Spleen (tissue), 7 donors: ENCODE data around the gene ARRB2.

ENCODE experiments used
- CTCF ChIP-seq, 11 experiments: fragments of 200-600 bp in 7 of 11; fragments of 450-650 bp in 4 of 11; sonication (generic) in 4 of 11; IDR thresholded peaks in 8 of 11; conservative IDR thresholded peaks in 3 of 11; 1 replicate in 7 of 11; 2 replicates in 4 of 11; pipeline versions ENCODE4 v1.4.0 to v1.8.0; 2016 to 2021; ENCODE audit warnings: antibody characterized with exemption in 11 of 11, inconsistent platforms in 4 of 11, mild to moderate bottlenecking in 1 of 11
- POLR2AphosphoS5 ChIP-seq, 3 donors: sonication (generic); formaldehyde crosslinking; IDR thresholded peaks; one replicate each; pipeline ENCODE4 v1.5.1; 2017; ENCODE audit warnings: antibody characterized with exemption in 3 of 3
- donor health status: DM: no; HTN: no; CAD: no; lungs with moderate emphysema.
- donor health status: DM: no; HTN: no; CAD: no.
- donor health status: DM: no; HTN: no; CAD: no.

GRCh38 chr17:4728124-4728523, 17.7 kb downstream of the ARRB2 start:
- no peak for TF ChIP-seq CTCF (IDR thresholded peaks at IDR 0.05 in 8 of 11, conservative IDR thresholded peaks at IDR 0.05 in 3 of 11)
- peak in 1 of 3 donors; percentile 19 for TF ChIP-seq POLR2AphosphoS5 (IDR thresholded peaks at IDR 0.05)
